NB4 (cell line): ENCODE results near the gene DIAPH3.
A peak's percentile ranks its signal among the peaks of the same experiment; 100 is the strongest.

Experiments used
- DNase-seq: peaks from one replicate; pipeline ENCODE4 v3.0.0; 2010; ENCODE audit warnings: low read depth
- H3K4me3 ChIP-seq: one replicate; pipeline ENCODE4 v1.5.1; 2011; ENCODE audit warnings: mild to moderate bottlenecking, low read depth, low read length, moderate library complexity
- MYC ChIP-seq: IDR thresholded peaks from 2 replicates; pipeline ENCODE4 v1.6.1; 2011; ENCODE audit warnings: low read depth, low read length
- POLR2A ChIP-seq: IDR thresholded peaks from 2 replicates; pipeline ENCODE4 v1.6.1; 2011; ENCODE audit warnings: mild to moderate bottlenecking; ENCODE audit not compliant: insufficient read length; ENCODE audit errors: extremely low read depth
- TF ChIP-seq, protein P1 (sequence below): IDR thresholded peaks from one replicate; pipeline ENCODE4 v1.5.1; 2012; ENCODE audit warnings: low read depth, low read length
- TF ChIP-seq, protein P2 (sequence below): IDR thresholded peaks from 2 replicates; pipeline ENCODE4 v1.6.1; 2011; ENCODE audit warnings: low read depth, low read length

Gene DIAPH3

DNA sequence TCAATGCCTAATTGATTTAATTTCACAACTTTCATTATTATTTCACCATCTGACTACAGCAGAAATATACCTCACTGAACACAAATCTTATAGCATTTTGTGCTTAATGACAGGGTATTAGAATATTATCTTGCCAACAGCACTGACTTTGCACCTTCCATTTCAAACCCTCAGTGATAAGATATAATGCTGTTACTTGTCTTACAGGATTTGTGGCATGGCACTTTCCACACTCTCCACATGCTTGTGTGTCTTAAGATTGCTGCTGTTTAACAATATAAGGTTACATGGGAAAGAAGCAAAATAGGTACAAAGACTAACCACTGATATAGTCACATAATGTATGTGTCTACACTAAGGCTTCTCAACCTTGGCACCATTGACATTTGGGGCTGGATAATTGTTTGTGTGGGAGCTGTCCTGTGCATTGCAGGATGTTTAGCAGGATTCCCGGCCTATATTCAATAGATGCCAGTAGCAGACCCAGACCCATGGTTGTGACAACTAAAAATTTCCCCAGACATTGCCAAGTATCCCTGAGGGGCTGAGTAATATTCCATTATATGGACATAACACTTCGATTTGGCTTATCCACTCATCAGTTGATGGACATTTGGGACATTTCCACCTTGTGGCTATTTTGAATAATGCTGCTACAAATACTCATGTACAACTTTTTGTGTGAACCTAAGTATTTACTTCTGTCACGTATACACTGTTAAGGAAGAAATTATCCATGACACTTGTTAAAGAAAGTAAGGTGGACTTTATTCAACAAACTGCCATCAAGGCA lies 5.7 kb upstream of the DIAPH3 start:
- no peak overlapping the region for H3K4me3 ChIP-seq
- DNase-seq: no peak
- TF ChIP-seq POLR2A (no peak), MYC (no peak)
- TF ChIP-seq, protein P1, sequence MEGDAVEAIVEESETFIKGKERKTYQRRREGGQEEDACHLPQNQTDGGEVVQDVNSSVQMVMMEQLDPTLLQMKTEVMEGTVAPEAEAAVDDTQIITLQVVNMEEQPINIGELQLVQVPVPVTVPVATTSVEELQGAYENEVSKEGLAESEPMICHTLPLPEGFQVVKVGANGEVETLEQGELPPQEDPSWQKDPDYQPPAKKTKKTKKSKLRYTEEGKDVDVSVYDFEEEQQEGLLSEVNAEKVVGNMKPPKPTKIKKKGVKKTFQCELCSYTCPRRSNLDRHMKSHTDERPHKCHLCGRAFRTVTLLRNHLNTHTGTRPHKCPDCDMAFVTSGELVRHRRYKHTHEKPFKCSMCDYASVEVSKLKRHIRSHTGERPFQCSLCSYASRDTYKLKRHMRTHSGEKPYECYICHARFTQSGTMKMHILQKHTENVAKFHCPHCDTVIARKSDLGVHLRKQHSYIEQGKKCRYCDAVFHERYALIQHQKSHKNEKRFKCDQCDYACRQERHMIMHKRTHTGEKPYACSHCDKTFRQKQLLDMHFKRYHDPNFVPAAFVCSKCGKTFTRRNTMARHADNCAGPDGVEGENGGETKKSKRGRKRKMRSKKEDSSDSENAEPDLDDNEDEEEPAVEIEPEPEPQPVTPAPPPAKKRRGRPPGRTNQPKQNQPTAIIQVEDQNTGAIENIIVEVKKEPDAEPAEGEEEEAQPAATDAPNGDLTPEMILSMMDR: no peak
- TF ChIP-seq, protein P2, sequence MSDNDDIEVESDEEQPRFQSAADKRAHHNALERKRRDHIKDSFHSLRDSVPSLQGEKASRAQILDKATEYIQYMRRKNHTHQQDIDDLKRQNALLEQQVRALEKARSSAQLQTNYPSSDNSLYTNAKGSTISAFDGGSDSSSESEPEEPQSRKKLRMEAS: no peak

DNA sequence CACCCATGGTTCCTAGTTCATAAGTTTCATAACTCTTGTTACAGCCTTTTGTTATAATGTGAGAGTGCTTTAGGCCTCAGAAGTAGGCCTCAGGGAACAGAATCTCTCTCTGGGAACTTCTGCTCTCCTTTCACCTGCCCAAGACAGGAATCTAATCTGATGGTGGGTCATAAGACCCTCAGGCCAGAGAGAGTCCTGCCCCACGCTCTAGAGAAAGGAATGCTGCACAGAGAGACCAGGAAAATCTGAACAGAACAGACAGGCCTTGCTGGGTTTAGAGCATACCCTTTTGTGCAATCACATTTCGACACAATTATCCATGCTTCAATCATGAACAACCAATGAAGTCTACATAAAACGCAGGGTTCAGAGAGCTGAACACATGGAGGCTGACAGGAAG lies 3.4 kb upstream of the DIAPH3 start:
- H3K4me3 ChIP-seq: no peak overlapping the region
- TF ChIP-seq POLR2A (no peak), MYC (no peak)
- TF ChIP-seq, protein P1: no peak
- TF ChIP-seq, protein P2: no peak
- DNase-seq: no peak

DNA sequence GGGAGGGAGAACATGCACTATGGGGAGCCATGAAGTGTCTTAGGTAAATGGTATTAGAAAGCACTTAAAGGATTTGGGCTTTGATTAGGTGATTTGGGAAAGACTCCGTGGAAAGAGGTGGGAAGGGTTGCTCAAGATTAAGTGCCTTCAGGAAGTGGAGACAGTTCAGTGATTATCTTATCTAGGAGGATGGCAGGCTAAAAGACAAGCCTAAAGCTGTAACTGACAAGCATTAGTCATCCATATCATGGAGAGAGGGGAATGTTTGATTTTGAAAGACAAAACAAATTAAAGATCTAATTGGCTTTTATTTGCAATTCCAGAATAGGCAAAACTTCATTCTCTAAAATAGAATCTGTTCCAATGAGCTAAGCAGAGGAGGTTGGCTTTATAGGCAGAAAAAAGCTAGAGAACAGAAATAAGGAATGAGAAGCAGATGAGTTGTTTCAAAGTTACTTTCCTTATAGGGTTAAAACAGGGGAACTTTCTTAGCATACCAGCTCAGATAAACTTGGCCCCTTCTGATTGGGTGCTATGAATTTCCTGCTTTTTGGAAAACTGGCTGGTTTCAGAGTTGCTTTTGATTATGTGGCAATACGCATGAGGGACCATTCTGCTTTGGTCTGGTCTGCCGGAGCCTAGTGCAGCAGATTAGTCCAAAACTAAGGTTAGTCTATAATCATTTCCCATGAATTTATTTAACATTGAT lies 1.8 kb upstream of the DIAPH3 start:
- H3K4me3 ChIP-seq: no peak overlapping the region
- no peak for DNase-seq
- TF ChIP-seq, protein P1: no peak
- TF ChIP-seq, protein P2: no peak

DNA sequence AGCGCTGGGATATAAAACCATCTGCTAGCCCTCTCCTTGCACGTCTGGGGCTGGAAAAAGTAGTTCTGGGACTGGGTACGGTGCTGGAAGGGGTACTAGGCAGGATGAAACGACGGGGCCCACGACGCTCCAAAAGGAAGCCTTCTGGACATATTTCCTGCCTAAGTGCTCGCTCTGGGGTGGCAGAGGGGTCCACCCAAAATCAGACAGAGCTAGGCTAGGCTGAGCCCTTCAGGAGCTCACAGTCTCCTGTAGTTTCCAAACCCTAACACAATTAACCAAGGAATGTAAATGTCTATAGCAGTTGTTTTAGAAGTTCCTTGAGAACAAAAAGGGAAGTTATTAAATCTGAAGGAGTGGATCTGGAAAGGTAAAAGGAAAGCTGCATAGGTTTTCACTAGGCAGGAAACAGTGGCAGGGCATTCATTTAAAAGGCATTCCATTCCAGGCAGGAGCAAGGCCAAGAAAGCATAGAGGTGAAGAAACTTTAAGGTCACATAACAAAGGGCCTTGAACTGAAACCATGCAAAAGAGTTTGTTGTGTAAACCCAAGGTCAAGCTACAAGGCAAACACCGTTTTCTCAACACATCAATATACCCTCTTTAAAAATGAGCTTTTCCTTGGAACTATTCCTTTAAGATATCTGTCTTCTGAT lies 634 bp upstream of the DIAPH3 start:
- H3K4me3 ChIP-seq: peak overlapping the region; percentile 91
- TF ChIP-seq MYC: no peak
- TF ChIP-seq, protein P2: no peak
- TF ChIP-seq, protein P1: no peak
- TF ChIP-seq POLR2A: no peak
- no peak for DNase-seq

DNA sequence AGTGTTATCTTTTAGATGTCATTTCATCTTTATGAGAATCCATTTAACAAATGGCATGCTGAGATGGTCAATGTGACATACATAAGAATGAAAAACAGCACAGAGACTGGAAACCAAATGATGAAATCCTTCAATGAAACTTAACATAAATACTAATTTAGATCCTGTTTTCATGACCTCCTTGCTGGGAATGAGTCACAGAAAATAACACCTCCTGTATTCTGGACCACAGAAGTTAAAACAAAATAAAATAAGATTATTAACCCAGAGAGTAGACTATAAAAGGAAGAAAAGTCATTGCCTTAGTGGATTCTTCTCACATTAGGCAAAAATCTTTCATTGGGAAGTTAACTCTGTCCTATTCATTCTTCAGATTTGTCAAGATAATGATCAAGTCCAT lies 1.6 kb downstream of the DIAPH3 start:
- no peak for DNase-seq
- TF ChIP-seq, protein P1: no peak
- TF ChIP-seq POLR2A: no peak
- TF ChIP-seq MYC: no peak
- TF ChIP-seq, protein P2: no peak
- peak overlapping the region; percentile 91 for H3K4me3 ChIP-seq
